PC-9 (cell line): ENCODE data around the gene TUBB2A.

Experiments used
- CTCF ChIP-seq: fragments of 200-600 bp; sonication (generic); conservative IDR thresholded peaks from 2 replicates; pipeline ENCODE4 v1.6.1; 2017; ENCODE audit warnings: mixed run types, antibody characterized with exemption, mild to moderate bottlenecking, moderate library complexity
- EZH2 ChIP-seq: fragments of 200-600 bp; sonication (generic); IDR thresholded peaks from 2 replicates; pipeline ENCODE4 v1.8.0; 2017; ENCODE audit warnings: antibody characterized with exemption, low read depth

GRCh38 chr6:3200682-3201081, 43.3 kb upstream of the TUBB2A start:
- no peak for TF ChIP-seq CTCF
- TF ChIP-seq EZH2 = no peak
